Stomach (tissue), 9 donors: ENCODE results near the gene OGFOD1. TPM values are rescaled to one million over a fixed set of nuclear protein-coding genes. Genes with fewer than 3 reads are reported as not detected.
A peak's percentile ranks its signal among the peaks of the same experiment; 100 is the strongest.

Experiments
- DNase-seq, 2 donors: peaks; one replicate each; pipeline versions ENCODE4 v3.0.0 to v3.0.0-alpha.2; 2013 to 2019
- H3K27ac ChIP-seq, 5 donors: fragments of 200-600 bp in 4 of 5; sonication (generic) in 4 of 5; one replicate each; pipeline ENCODE4 v1.5.1; 2013 to 2019; ENCODE audit warnings: mild to moderate bottlenecking in 1 of 5, moderate library complexity in 1 of 5
- H3K27me3 ChIP-seq, 3 donors: fragments of 200-600 bp; sonication (generic); one replicate each; pipeline ENCODE4 v1.5.1; 2017 to 2019; ENCODE audit warnings: mixed run types in 1 of 3
- H3K36me3 ChIP-seq, 4 donors: fragments of 200-600 bp; sonication (generic); 1 replicate in 3 of 4; 2 replicates in 1 of 4; pipeline ENCODE4 v1.5.1; 2016 to 2019
- H3K4me1 ChIP-seq, 4 donors: fragments of 200-600 bp; sonication (generic); one replicate each; pipeline ENCODE4 v1.5.1; 2016 to 2019
- H3K4me3 ChIP-seq, 4 donors: fragments of 200-600 bp; sonication (generic) in 3 of 4; one replicate each; pipeline ENCODE4 v1.5.1; 2016 to 2019; ENCODE audit warnings: mild to moderate bottlenecking in 1 of 4
- H3K9me3 ChIP-seq, 4 donors: fragments of 200-600 bp; sonication (generic); one replicate each; pipeline ENCODE4 v1.5.1; 2016 to 2019
- CTCF ChIP-seq, 7 experiments: fragments of 450-650 bp in 4 of 7; fragments of 200-600 bp in 3 of 7; sonication (generic) in 3 of 7; IDR thresholded peaks; one replicate each; pipeline ENCODE4 v1.5.1; 2016 to 2019; ENCODE audit warnings: antibody characterized with exemption in 7 of 7, control low read depth in 2 of 7, mild to moderate bottlenecking in 1 of 7
- EP300 ChIP-seq: sonication (generic); formaldehyde crosslinking; IDR thresholded peaks from one replicate; pipeline ENCODE4 v1.6.1; 2017; ENCODE audit warnings: antibody characterized with exemption
- POLR2A ChIP-seq, 4 donors: fragments of 450-650 bp; IDR thresholded peaks; one replicate each; pipeline ENCODE4 v1.6.1; 2016; ENCODE audit warnings: antibody characterized with exemption in 4 of 4, control low read depth in 2 of 4, mild to moderate bottlenecking in 1 of 4, moderate library complexity in 1 of 4
- POLR2AphosphoS5 ChIP-seq, 3 donors: sonication (generic); formaldehyde crosslinking; IDR thresholded peaks; one replicate each; pipeline ENCODE4 v1.6.1; 2016; ENCODE audit warnings: antibody characterized with exemption in 3 of 3
- WGBS, 5 donors: extraction: QIAGEN DNeasy Blood & Tissue Kit in 3 of 5; methylation state at CpG; one replicate each; pipeline versions ENCODE4 v1.1.5 to v1.1.7; 2013 to 2018; 5-methylcytosine and 5-hydroxymethylcytosine counted together
- intact Hi-C: fragments of 100-400 bp; cut with DNase I; formaldehyde crosslinking; loops from one replicate; pipeline ENCODE4 v1.15.1; 2023; ENCODE audit warnings: low total_unique reads
- polyA plus RNA-seq, 3 donors: library from polyadenylated mRNA; stranded (reverse); fragments of 200-250 nt; gene quantifications; one replicate each; pipeline ENCODE4 v1.2.3, GENCODE V29; 2013
- total RNA-seq, 5 donors: library from RNA; depleted of rRNA; stranded (reverse); fragments of >200 nt; gene quantifications; one replicate each; pipeline versions ENCODE4 v1.1.0 to v1.2.3, GENCODE V29; 2014 to 2016
- donor health status: healthy with polysubstance abuse.
- donor health status: Bipolar disorder and iron deficiency.
- donor health status: healthy.

The OGFOD1 gene
- total and polyA plus RNA-seq, 8 donors = 8.4 to 167 (median 25.6) TPM

GRCh38 chr16:56513091-56513490 lies 61.7 kb downstream of the OGFOD1 start:
- H3K4me3 ChIP-seq = no peak overlapping the region
- H3K36me3 ChIP-seq = peaks cover 16 to 48% (median 42%) of the 10 kb centered on the region in 4 donors
- no peaks in the 10 kb centered on the region for H3K27me3 ChIP-seq
- DNase-seq = no peak
- intact Hi-C loops = no loop called here
- H3K27ac ChIP-seq = no peak overlapping the region
- H3K9me3 ChIP-seq = no peaks in the 10 kb centered on the region
- H3K4me1 ChIP-seq = peaks cover 0 to 53% (median 17%) of the 10 kb centered on the region in 4 donors
- 85 to 99% (median 95%) methylated on average over 2 of the region's 2 CpGs for WGBS, 5 donors
- TF ChIP-seq EP300 = no peak
- TF ChIP-seq POLR2AphosphoS5 (IDR thresholded peaks at IDR 0.05) = no peak
- TF ChIP-seq CTCF (IDR thresholded peaks at IDR 0.05) = no peak
- no peak for TF ChIP-seq POLR2A (IDR thresholded peaks at IDR 0.05)

GRCh38 chr16:56513972-56514371 lies 62.6 kb downstream of the OGFOD1 start:
- Histone ChIP-seq H3K36me3 (peaks cover 12 to 39% (median 34%) of the 10 kb centered on the region in 4 donors), H3K27ac (no peak overlapping the region), H3K4me3 (no peak overlapping the region), H3K4me1 (peaks cover 0 to 62% (median 23%) of the 10 kb centered on the region in 4 donors), H3K9me3 (no peaks in the 10 kb centered on the region), H3K27me3 (no peaks in the 10 kb centered on the region)
- DNase-seq = peak; percentile 48 to 76
- intact Hi-C loops = no loop called here
- peak in 5 of 7 experiments; percentile 23 to 63 (median 56) for TF ChIP-seq CTCF (IDR thresholded peaks at IDR 0.05)
- TF ChIP-seq POLR2AphosphoS5 (IDR thresholded peaks at IDR 0.05) = no peak
- WGBS, 5 donors = 24 to 49% (median 27%) methylated on average over 3 of the region's 3 CpGs

GRCh38 chr16:56514845-56515244 lies 63.5 kb downstream of the OGFOD1 start:
- DNase-seq = no peak
- H3K4me3 ChIP-seq = no peak overlapping the region
- no peaks in the 10 kb centered on the region for H3K9me3 ChIP-seq
- no peak overlapping the region for H3K27ac ChIP-seq
- TF ChIP-seq POLR2A (IDR thresholded peaks at IDR 0.05) (no peak), POLR2AphosphoS5 (IDR thresholded peaks at IDR 0.05) (no peak), CTCF (IDR thresholded peaks at IDR 0.05) (no peak), EP300 (no peak)
- intact Hi-C loops = no loop called here
- no peaks in the 10 kb centered on the region for H3K27me3 ChIP-seq
- WGBS, 5 donors = 60 to 84% (median 79%) methylated on average over 3 of the region's 3 CpGs
- peaks cover 3 to 30% (median 25%) of the 10 kb centered on the region in 4 donors for H3K36me3 ChIP-seq
- peaks cover 0 to 66% (median 27%) of the 10 kb centered on the region in 4 donors for H3K4me1 ChIP-seq

- TF ChIP-seq POLR2AphosphoS5 (IDR thresholded peaks at IDR 0.05) (no peak), EP300 (no peak), CTCF (IDR thresholded peaks at IDR 0.05) (no peak), POLR2A (IDR thresholded peaks at IDR 0.05) (no peak)
- no peak overlapping the region for H3K27ac ChIP-seq
- WGBS, 5 donors = 73 to 83% (median 76%) methylated on average over 6 of the region's 6 CpGs
- H3K9me3 ChIP-seq = no peaks in the 10 kb centered on the region
- intact Hi-C loops = no loop called here
- no peaks in the 10 kb centered on the region for H3K27me3 ChIP-seq
- H3K4me1 ChIP-seq = peaks cover 4 to 72% (median 34%) of the 10 kb centered on the region in 4 donors
- H3K36me3 ChIP-seq = peaks cover 0 to 22% (median 17%) of the 10 kb centered on the region in 4 donors
- no peak for DNase-seq
- H3K4me3 ChIP-seq = no peak overlapping the region
Observed at GRCh38 chr16:56515665-56516064, 64.3 kb downstream of the OGFOD1 start.
